PFSK-1 (cell line): ENCODE data around the gene SPATA6L.

ENCODE experiments used
- FOXP2 ChIP-seq: optimal IDR thresholded peaks from 2 replicates; pipeline ENCODE3; 2011; ENCODE audit warnings: borderline replicate concordance, control low read depth, inconsistent platforms; ENCODE audit not compliant: insufficient read depth; ENCODE audit errors: extremely low read length, extremely low read depth
- POLR2AphosphoS5 ChIP-seq: IDR thresholded peaks from 2 replicates; pipeline ENCODE4 v1.6.1; 2012; ENCODE audit warnings: low read depth, mild to moderate bottlenecking, control low read depth, low read length, moderate library complexity
- REST ChIP-seq, 2 experiments: IDR thresholded peaks; 2 replicates each; pipeline versions ENCODE4 v1.6.1 to v1.8.0; 2011 to 2012; ENCODE audit warnings: low read depth in 2 of 2, low read length in 2 of 2, control low read depth in 1 of 2, inconsistent platforms in 1 of 2, mild to moderate bottlenecking in 1 of 2, moderate library complexity in 1 of 2; ENCODE audit not compliant: insufficient read depth in 1 of 2
- SIN3A ChIP-seq: IDR thresholded peaks from 2 replicates; pipeline ENCODE4 v1.6.1; 2012; ENCODE audit warnings: mild to moderate bottlenecking, low read length, moderate library complexity, borderline replicate concordance; ENCODE audit not compliant: insufficient read depth
- TAF1 ChIP-seq: IDR thresholded peaks from 2 replicates; pipeline ENCODE4 v1.6.1; 2012; ENCODE audit warnings: low read length, control low read depth, borderline replicate concordance; ENCODE audit not compliant: insufficient read depth

The SPATA6L gene

GRCh38 chr9:4573634-4574389 lies 92.5 kb downstream of the SPATA6L start:
- TF ChIP-seq TAF1 (no peak), FOXP2 (no peak), REST (IDR thresholded peaks at IDR 0.05; ENCODE audit: insufficient read depth in 1 of 2, low read depth in 2 of 2, low read length in 2 of 2) (no peak), POLR2AphosphoS5 (no peak), SIN3A (no peak)

GRCh38 chr9:4573176-4573575 lies 93.1 kb downstream of the SPATA6L start:
- TF ChIP-seq FOXP2: no peak
- TF ChIP-seq TAF1: no peak
- TF ChIP-seq REST (IDR thresholded peaks at IDR 0.05; ENCODE audit: insufficient read depth in 1 of 2, low read depth in 2 of 2, low read length in 2 of 2): no peak
- TF ChIP-seq POLR2AphosphoS5: no peak

- TF ChIP-seq TAF1: no peak
Observed at GRCh38 chr9:4572184-4572826, 94.0 kb downstream of the SPATA6L start.

- TF ChIP-seq SIN3A: no peak
- TF ChIP-seq TAF1: no peak
- TF ChIP-seq FOXP2: no peak
Observed at GRCh38 chr9:4569101-4569500, 97.2 kb downstream of the SPATA6L start.

- TF ChIP-seq REST (IDR thresholded peaks at IDR 0.05; ENCODE audit: insufficient read depth in 1 of 2, low read depth in 2 of 2, low read length in 2 of 2) (no peak), SIN3A (no peak), POLR2AphosphoS5 (no peak), FOXP2 (no peak), TAF1 (no peak)
Observed at GRCh38 chr9:4567601-4568000, 98.7 kb downstream of the SPATA6L start.

GRCh38 chr9:4566806-4567205 lies 99.5 kb downstream of the SPATA6L start:
- no peak for TF ChIP-seq POLR2AphosphoS5
- no peak for TF ChIP-seq REST (IDR thresholded peaks at IDR 0.05; ENCODE audit: insufficient read depth in 1 of 2, low read depth in 2 of 2, low read length in 2 of 2)
- TF ChIP-seq TAF1: no peak
- TF ChIP-seq SIN3A: no peak
- no peak for TF ChIP-seq FOXP2
